HG02623 (cell line): ENCODE data around the gene RPL27.
"Not testable (repeated sequence)": the region's sequence is repeated elsewhere in the genome, so short reads cannot be mapped to it uniquely, and the experiment has no call there.

Experiments
- ATAC-seq: cut with Tn5 transposase; IDR thresholded peaks from one replicate; pipeline ENCODE4 v1.9.1; 2021; ENCODE audit warnings: moderate library complexity; ENCODE audit not compliant: unreplicated experiment

RPL27 gene

GRCh38 chr17:42997984-42998938, at the start of gene RPL27:
RPL27 (plus strand) TSS chr17:42998419; CDS start chr17:42998751, 332 bp downstream.
- peak; percentile 84 for ATAC-seq

GRCh38 chr17:42950044-42950783, 48.0 kb upstream of the RPL27 start:
- no peak for ATAC-seq

- no peak for ATAC-seq
Observed at GRCh38 chr17:42953669-42954068, 44.5 kb upstream of the RPL27 start.

DNA sequence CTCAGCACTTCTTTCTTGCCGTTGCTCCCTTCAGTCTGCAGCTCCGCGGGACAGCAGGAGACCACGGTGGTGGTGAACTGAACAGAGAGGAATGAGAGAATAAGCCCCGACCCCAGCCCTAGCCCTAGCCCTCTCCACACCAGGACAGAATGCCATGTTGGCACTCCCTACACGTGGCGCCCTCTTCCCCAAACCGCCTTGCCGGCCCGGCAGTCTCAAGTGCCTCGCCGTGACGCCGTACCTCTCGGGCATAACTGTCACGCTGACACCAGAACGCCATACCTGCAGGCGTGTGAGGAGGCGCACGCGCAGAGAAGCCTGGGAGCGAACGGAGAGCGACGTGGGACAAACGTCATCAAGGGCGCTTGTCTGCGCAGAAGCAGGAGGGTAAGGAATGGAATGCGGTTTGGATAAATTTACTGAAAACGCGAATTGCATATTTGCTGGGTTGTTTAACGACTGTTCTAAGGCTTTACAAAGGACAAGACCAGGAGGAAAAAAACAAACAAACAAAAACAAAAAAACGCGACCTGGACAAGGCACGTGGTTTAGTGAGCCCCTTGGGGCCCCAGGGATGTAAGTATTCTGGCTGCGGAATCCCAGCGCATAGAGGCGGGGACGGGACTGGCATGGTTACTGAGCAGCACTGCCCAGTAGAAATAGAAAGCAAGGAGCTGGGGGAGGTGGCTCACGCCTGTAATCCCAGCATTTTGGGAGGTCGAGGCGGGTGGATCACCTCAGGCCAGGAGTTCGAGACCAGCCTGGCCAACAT, 33.9 kb upstream of the RPL27 start, which contains the start of gene AARSD1:
Gene AARSD1, minus strand, starts transcription at position 294 of the 772 bp plus-strand sequence. Its CDS starts 14 bp downstream, at position 280.
- peak; percentile 64 for ATAC-seq

GRCh38 chr17:42967925-42968324, 30.3 kb upstream of the RPL27 start:
- no peak for ATAC-seq

- no peak for ATAC-seq
Observed at GRCh38 chr17:42969001-42969581, 29.1 kb upstream of the RPL27 start.

GRCh38 chr17:42971589-42971988, 26.6 kb upstream of the RPL27 start:
- no peak for ATAC-seq

DNA sequence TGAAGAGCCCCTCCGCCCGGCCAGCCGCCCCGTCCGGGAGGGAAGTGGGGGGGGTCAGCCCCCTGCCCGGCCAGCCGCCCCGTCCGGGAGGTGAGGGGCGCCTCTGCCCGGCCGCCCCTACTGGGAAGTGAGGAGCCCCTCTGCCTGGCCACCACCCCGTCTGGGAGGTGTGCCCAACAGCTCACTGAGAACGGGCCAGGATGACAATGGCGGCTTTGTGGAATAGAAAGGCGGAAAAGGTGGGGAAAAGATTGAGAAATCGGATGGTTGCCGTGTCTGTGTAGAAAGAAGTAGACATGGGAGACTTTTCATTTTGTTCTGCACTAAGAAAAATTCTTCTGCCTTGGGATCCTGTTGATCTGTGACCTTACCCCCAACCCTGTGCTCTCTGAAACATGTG, 24.9 kb upstream of the RPL27 start:
- not testable (repeated sequence) for ATAC-seq

GRCh38 chr17:42975265-42975664, 23.0 kb upstream of the RPL27 start:
- ATAC-seq = no peak

GRCh38 chr17:42975701-42976100, 22.5 kb upstream of the RPL27 start:
- not testable (repeated sequence) for ATAC-seq

DNA sequence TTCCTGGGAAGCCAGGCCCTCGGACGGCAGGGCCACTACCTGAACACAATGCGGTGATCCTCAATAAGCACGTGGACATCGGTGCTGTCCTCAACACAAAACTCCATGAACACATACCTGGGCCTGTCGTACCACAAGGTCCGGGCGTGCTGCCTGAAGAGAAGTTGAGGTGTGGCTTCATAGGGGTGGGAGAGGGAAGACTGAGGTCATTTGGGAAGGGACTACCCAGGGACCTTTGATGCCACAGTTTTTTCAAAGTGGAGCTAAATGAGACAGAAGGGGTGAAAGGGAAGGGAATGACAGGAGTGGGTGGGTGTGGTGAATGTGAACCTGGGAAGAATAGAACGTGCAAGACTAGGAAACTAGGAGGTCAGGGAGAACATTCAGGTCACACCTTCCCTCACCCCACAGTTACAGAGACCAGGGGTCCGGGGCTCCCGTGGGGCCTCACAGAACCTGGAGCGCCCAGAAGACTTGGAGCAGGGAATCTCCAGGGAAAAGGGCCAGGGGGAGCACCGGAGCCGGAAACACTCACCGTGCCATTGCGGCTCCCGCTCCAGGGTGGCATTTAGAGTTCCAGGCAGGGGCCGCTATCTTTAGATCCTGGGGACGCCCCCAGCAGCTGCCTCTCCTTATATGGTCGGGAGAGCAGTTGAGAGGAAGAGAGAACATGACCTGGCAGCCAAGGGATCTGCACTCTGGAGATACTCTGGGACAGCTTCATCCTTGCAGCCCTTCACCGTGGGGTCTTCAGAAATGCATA, 18.5 kb upstream of the RPL27 start, which contains the start of gene PTGES3L:
Gene PTGES3L, minus strand, starts transcription at position 570 of the 763 bp plus-strand sequence. Its CDS starts 27 bp downstream, at position 543.
- no peak for ATAC-seq

- ATAC-seq = peak; percentile 64
Observed at GRCh38 chr17:42980274-42980765, 17.9 kb upstream of the RPL27 start, which contains the start of gene RUNDC1. RUNDC1 (plus strand) TSS chr17:42980565; CDS start chr17:42980577, 12 bp downstream.

DNA sequence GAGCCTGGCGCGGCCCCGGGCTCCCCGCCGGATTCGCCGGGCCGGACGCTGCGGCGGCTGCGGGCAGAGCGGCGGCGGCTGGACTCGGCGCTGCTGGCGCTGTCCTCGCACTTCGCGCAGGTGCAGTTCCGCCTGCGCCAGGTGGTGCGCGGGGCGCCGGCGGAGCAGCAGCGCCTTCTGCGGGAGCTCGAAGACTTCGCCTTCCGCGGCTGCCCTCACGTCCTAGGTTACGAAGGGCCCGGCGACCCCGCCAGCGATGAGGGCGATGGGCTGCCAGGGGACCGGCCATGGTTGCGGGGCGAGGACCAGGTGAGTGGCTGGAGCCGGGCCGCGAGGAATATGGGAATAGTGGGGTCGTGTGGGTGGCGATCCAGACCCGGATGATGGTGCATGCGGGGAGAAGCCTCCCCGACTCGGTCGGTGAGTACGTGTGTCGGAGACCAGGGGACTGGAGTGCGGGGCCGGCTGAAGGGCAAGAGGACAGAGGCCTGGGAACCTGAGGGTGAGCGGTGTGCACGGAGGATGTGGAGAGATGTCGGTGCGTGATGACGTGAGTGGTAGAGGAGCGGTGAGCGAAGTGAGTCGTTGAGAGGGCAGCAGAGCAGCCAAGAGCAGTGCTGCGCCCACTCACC, 17.3 kb upstream of the RPL27 start:
- peak; percentile 29 for ATAC-seq

DNA sequence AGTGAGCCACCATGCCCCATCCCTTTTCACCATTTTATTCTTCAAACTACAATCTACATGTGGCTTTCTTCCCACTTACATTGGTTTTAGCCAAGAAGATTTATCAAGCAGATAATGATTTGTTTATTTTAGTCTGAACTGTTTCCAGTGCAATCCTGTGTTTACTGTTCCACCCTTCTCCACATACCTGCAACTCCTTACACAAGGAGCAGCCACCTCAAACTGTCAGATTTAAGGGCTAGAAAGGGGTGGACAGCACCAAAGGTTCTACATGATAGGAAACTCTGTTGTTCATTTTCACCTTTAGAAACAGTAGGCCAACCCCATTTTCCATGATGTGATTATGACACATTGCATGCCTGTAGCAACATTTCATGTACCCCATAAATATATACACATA, 16.0 kb upstream of the RPL27 start:
- no peak for ATAC-seq

GRCh38 chr17:42985225-42985624, 13.0 kb upstream of the RPL27 start:
- no peak for ATAC-seq

GRCh38 chr17:42989141-42989540, 9.1 kb upstream of the RPL27 start:
- no peak for ATAC-seq

DNA sequence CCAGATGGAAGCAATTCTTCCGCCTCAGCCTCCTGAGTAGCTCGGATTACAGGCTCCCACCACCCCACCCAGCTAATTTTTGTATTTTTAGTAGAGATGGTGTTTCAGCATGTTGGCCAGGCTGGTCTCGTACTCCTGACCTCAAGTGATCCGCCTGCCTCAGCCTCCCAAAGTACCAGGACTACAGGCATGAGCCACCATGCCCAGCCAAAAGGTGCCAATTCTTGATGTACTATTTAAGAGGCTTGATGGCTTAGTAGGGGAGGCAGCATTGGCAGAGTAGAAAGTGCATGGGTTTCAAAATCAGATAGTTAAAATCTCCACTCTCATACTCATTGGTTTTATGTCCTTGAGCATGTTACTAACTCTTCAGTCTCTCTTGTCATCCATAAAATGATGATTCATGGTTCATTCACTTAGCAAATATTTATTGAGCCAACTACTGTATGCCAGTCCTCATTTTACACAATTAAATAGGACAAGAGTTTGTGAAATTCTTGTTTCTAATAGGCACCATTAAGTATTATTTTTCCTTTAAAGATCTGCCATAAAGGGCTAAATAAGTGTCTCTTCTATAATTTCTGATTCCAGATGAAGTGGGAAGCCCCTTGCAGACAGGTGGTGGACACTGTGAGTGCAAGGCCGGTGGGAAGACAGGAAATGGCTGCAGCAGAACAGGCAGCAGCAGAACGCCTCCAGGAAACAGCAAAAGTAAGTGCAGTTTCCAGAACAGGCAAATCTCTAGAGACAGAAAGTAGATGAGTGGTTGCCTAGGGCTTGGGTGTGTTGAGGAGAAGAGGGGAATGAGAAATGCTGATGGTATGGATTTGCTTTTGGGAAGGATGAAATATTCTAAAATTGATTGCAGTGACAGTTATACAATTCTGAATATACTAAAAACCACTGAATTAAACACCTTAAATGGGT, 8.2 kb upstream of the RPL27 start:
- ATAC-seq = no peak

DNA sequence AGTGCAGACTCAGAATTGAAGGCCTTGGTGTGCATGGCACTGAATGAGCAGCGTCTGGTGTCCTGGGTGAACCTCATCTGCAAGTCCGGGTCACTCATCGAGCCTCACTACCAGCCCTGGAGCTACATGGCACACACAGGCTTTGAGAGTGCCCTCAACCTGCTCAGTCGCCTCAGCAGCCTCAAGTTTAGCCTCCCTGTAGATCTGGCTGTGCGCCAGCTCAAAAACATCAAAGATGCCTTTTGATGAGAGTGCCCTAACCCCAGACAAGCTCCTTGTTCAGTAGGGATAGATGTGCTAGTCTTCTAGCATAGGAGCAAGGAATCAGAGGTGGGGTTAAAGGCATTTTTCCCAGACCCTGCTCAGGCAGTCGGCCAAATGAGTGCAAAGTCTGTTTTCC, 6.7 kb upstream of the RPL27 start:
- ATAC-seq = no peak
